ENCODE results near the gene DONSON. TPM values are rescaled to one million over a fixed set of nuclear protein-coding genes. Genes with fewer than 3 reads are reported as not detected.

Gene DONSON
- total and polyA plus RNA-seq, 9 of the 15 experiments (the other 6 are each of a cell fraction or from before 2014, with no cell fraction given), result 26.7 to 124 (median 62.6) TPM

GRCh38 chr21:33557447-33557846 lies 31.0 kb downstream of the DONSON start (continued):
- no peak for TF ChIP-seq ZNF740 (CRISPR knock-in tag; IDR thresholded peaks at IDR 0.05)
- no peak for TF ChIP-seq ZNF740 (tag; IDR thresholded peaks at IDR 0.05)
- no peak for TF ChIP-seq TGIF2 (CRISPR knock-in tag; IDR thresholded peaks at IDR 0.05)
- TF ChIP-seq NR2C2 (CRISPR knock-in tag; IDR thresholded peaks at IDR 0.05), result no peak
- TF ChIP-seq NR2C2 (tag; IDR thresholded peaks at IDR 0.05), result no peak
- no peak for TF ChIP-seq PKNOX1 (IDR thresholded peaks at IDR 0.05)
- no peak for TF ChIP-seq RUNX1 (IDR thresholded peaks at IDR 0.05; ENCODE audit: low read depth)
- no peak for TF ChIP-seq IFI16 (CRISPR knock-in tag; IDR thresholded peaks at IDR 0.05)
- no peak for TF ChIP-seq SRSF3 (IDR thresholded peaks at IDR 0.05; ENCODE audit: insufficient read depth, low read length)
- no peak for TF ChIP-seq SNAPC5 (CRISPR knock-in tag; IDR thresholded peaks at IDR 0.05)
- TF ChIP-seq CTCF (IDR thresholded peaks at IDR 0.05 in 2 of 3, conservative IDR thresholded peaks at IDR 0.05 in 1 of 3; ENCODE audit: insufficient read depth in 2 of 3, low read depth in 1 of 3, low read length in 3 of 3), result no peak
- no peak for TF ChIP-seq KAT2B (IDR thresholded peaks at IDR 0.05; ENCODE audit: low read depth, low read length)
